Measurements from ENCODE around the gene CYP2C18. TPM values are rescaled to one million over a fixed set of nuclear protein-coding genes. Genes with fewer than 3 reads are reported as not detected.
"Not testable (repeated sequence)": the region's sequence is repeated elsewhere in the genome, so short reads cannot be mapped to it uniquely, and the experiment has no call there.

CYP2C18 gene
- total and polyA plus RNA-seq, 2 experiments from 2014 or later: 17.2 to 19.5 TPM

GRCh38 chr10:94677691-94678090 lies 5.8 kb upstream of the CYP2C18 start:
- H3K79me2 ChIP-seq: no peaks in the 10 kb centered on the region
- H3K9me2 ChIP-seq (replicated peaks; ENCODE audit: insufficient read depth): no peaks in the 10 kb centered on the region
- no peak overlapping the region for H2AFZ ChIP-seq
- H3K4me1 ChIP-seq (ENCODE audit: insufficient read depth): peaks cover 7% of the 10 kb centered on the region
- TF ChIP-seq CTCF (IDR thresholded peaks at IDR 0.05; ENCODE audit: poor library complexity) (peak; percentile 25), EZH2 (IDR thresholded peaks at IDR 0.05; ENCODE audit: borderline replicate concordance) (no peak), EZH2phosphoT487 (IDR thresholded peaks at IDR 0.05; ENCODE audit: low read depth, severe bottlenecking, unreplicated experiment) (no peak)
- DNase-seq (ENCODE audit: low spot score): peak; percentile 58
- H3K4me3 ChIP-seq: no peak overlapping the region
- H3K36me3 ChIP-seq (replicated peaks; ENCODE audit: insufficient read depth, low read depth): no peaks in the 10 kb centered on the region
- H4K20me1 ChIP-seq (ENCODE audit: insufficient read depth, poor library complexity, severe bottlenecking): no peaks in the 10 kb centered on the region
- peak overlapping the region; percentile 71 for H3K27ac ChIP-seq
- no peak overlapping the region for H3K4me2 ChIP-seq
- no peaks in the 10 kb centered on the region for H3K27me3 ChIP-seq
- H3K9me3 ChIP-seq (ENCODE audit: low read depth): no peaks in the 10 kb centered on the region

- Histone ChIP-seq H3K9me3 (ENCODE audit: low read depth) (no peaks in the 10 kb centered on the region), H2AFZ (no peak overlapping the region), H3K27ac (peak overlapping the region; percentile 14), H3K27me3 (no peaks in the 10 kb centered on the region), H3K4me3 (no peak overlapping the region), H3K4me2 (no peak overlapping the region), H3K79me2 (no peaks in the 10 kb centered on the region), H3K36me3 (replicated peaks; ENCODE audit: insufficient read depth, low read depth) (no peaks in the 10 kb centered on the region), H4K20me1 (ENCODE audit: insufficient read depth, poor library complexity, severe bottlenecking) (no peaks in the 10 kb centered on the region), H3K9me2 (replicated peaks; ENCODE audit: insufficient read depth) (no peaks in the 10 kb centered on the region), H3K4me1 (ENCODE audit: insufficient read depth) (peaks cover 7% of the 10 kb centered on the region)
- DNase-seq (ENCODE audit: low spot score): no peak
- 94% methylated on average over 2 of the region's 2 CpGs for WGBS (ENCODE audit: low lambda C conversion rate, missing lambda C conversion rate)
- no peak for TF ChIP-seq EZH2 (IDR thresholded peaks at IDR 0.05; ENCODE audit: borderline replicate concordance)
- TF ChIP-seq CTCF (IDR thresholded peaks at IDR 0.05; ENCODE audit: poor library complexity): no peak
- TF ChIP-seq EZH2phosphoT487 (IDR thresholded peaks at IDR 0.05; ENCODE audit: low read depth, severe bottlenecking, unreplicated experiment): no peak
Observed at GRCh38 chr10:94678475-94678874, 5.1 kb upstream of the CYP2C18 start.

GRCh38 chr10:94680544-94680943 lies 3.0 kb upstream of the CYP2C18 start:
- no peak overlapping the region for H3K4me3 ChIP-seq
- no peaks in the 10 kb centered on the region for H3K9me2 ChIP-seq (replicated peaks; ENCODE audit: insufficient read depth)
- H3K4me1 ChIP-seq (ENCODE audit: insufficient read depth): peaks cover 7% of the 10 kb centered on the region
- no peaks in the 10 kb centered on the region for H3K9me3 ChIP-seq (ENCODE audit: low read depth)
- no peaks in the 10 kb centered on the region for H4K20me1 ChIP-seq (ENCODE audit: insufficient read depth, poor library complexity, severe bottlenecking)
- no peak overlapping the region for H3K4me2 ChIP-seq
- no peak for TF ChIP-seq EZH2 (IDR thresholded peaks at IDR 0.05; ENCODE audit: borderline replicate concordance)
- TF ChIP-seq EZH2phosphoT487 (IDR thresholded peaks at IDR 0.05; ENCODE audit: low read depth, severe bottlenecking, unreplicated experiment): no peak
- no peak for TF ChIP-seq CTCF (IDR thresholded peaks at IDR 0.05; ENCODE audit: poor library complexity)
- no peaks in the 10 kb centered on the region for H3K27me3 ChIP-seq
- 32% methylated on average over 1 of the region's 1 CpG for WGBS (ENCODE audit: low lambda C conversion rate, missing lambda C conversion rate)
- DNase-seq (ENCODE audit: low spot score): peak; percentile 61
- peak overlapping the region; percentile 85 for H3K27ac ChIP-seq
- no peak overlapping the region for H2AFZ ChIP-seq
- peaks cover 4% of the 10 kb centered on the region for H3K79me2 ChIP-seq
- no peaks in the 10 kb centered on the region for H3K36me3 ChIP-seq (replicated peaks; ENCODE audit: insufficient read depth, low read depth)

- H3K27ac ChIP-seq: peak overlapping the region; percentile 79
- DNase-seq (ENCODE audit: low spot score); H2AFZ ChIP-seq; H3K27me3 ChIP-seq; H3K4me3 ChIP-seq; H3K4me1 ChIP-seq (ENCODE audit: insufficient read depth); H3K36me3 ChIP-seq (replicated peaks; ENCODE audit: insufficient read depth, low read depth); H3K79me2 ChIP-seq; H3K9me2 ChIP-seq (replicated peaks; ENCODE audit: insufficient read depth); H4K20me1 ChIP-seq (ENCODE audit: insufficient read depth, poor library complexity, severe bottlenecking); H3K9me3 ChIP-seq (ENCODE audit: low read depth): not testable (repeated sequence)
- WGBS (ENCODE audit: low lambda C conversion rate, missing lambda C conversion rate): 63% methylated on average over 4 of the region's 4 CpGs
- peak overlapping the region; percentile 48 for H3K4me2 ChIP-seq
Observed at GRCh38 chr10:94682636-94683035, 893 bp upstream of the CYP2C18 start.
